HL-60/S4 treated with retinoic acid at 250 ng/mL for 4 days and 3 days (cell line): ENCODE measurements around the gene BMF.

Experiments
- in situ Hi-C: fragments of 300-500 bp; cut with MboI; formaldehyde crosslinking; loops from 2 replicates; pipeline ENCODE4 v1.7.0; 2022; ENCODE audit warnings: low sequenced_read_pairs

BMF gene

DNA sequence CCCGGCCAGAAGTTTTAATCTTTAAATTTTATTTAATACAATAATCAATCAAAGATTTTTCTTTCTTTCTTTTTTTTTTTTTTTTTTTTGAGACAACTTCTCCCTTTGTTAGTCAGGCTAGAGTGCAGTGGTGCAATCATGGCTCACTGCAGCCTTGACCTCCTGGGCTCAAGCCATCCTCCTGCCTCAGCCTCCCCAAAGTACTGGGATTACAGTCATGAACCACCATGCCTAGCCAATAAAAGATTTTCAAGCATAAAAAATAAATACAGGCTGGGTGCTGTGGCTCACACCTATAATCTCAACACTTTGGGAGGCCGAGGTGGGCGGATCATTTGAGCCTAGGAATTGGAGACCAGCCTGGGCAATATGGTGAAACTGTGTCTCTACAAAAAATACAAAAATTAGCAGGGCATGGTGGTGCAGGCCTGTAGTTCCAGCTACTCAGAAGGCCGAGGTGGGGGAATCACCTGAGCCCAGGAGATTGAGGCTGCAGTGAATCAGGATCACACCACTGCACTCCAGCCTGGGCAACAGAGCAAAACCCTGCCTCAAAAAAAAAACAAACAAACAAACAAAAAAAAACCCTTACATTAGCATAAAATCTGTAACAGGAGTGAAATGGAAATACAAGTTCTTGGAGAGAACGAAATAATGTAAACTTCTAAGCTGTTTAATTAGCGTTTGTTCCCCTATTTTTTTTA is 40.6 kb downstream of the BMF start:
- in situ Hi-C loops = no loop called here

DNA sequence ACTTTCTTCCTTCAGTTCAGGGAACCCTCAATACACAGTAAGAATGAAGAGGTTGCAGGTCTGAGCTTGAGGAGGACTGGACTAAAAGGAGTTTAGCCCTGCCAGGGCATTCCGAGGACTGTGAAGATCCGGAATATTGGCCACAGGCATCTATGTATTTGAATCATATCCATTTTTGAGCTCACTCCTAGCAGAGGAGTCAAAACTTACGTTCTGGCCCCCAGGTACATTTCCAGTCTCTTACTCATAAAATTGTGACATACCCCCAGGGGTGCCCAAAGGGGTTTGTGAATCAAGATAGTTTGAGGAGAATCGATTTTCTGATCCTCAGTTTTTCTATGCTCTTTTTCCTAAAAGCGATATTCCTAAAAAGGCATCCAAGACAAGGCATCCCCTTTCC is 42.1 kb downstream of the BMF start:
- in situ Hi-C loops = no loop called here

- in situ Hi-C loops = no loop called here
These were observed 43.5 kb downstream of the BMF start for GRCh38 chr15:40065166-40065565.

- in situ Hi-C loops = no loop called here
These were observed 44.3 kb downstream of the BMF start for GRCh38 chr15:40064231-40064894.

- in situ Hi-C loops = no loop called here
These were observed 45.1 kb downstream of the BMF start for GRCh38 chr15:40063563-40064011.

DNA sequence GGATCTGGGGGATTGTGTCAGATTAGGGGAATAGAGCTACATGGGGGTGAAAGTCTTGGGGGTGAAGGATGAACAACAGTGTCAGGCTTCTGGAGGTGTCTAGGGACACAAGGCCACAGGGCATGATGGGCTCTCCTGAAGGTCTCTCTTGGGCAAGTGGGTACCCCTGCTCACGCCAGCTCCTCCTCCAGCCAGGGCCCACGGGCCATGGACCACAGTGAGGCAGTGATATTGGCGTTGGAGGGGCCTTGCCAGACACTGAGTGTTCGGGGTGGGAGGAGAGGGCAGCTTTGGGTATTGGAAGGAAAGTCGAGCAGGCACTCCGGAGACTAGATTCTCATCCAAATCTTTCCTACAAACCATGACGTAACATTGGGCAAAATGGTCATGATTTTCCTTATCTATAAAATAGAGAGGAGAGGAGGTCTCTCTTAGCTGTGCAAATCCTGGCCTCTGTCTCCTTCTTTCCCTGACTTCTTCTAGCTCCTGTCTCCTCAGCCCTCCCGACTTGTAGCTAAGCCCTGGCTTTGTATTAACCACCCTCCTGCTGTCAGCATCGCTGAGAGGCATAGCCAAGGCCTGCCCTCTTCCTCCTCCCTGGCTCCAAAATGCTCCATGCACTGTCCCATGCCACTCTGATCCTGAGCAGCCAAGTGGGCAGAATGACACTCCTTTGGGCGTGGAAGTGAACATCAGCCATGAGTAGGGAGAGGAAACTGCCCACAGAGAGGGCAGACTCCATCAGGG is 45.7 kb downstream of the BMF start:
- in situ Hi-C loops = no loop called here

- in situ Hi-C loops = no loop called here
These were observed 47.3 kb downstream of the BMF start for GRCh38 chr15:40061212-40061901.

GRCh38 chr15:40060236-40060961 is 48.3 kb downstream of the BMF start:
- in situ Hi-C loops = no loop called here

- in situ Hi-C loops = no loop called here
These were observed 48.9 kb downstream of the BMF start for GRCh38 chr15:40059821-40060220.

- in situ Hi-C loops = no loop called here
These were observed 50.1 kb downstream of the BMF start for GRCh38 chr15:40058476-40059140.

GRCh38 chr15:40055576-40056293 is 52.9 kb downstream of the BMF start:
- in situ Hi-C loops = no loop called here

- in situ Hi-C loops = no loop called here
These were observed 53.7 kb downstream of the BMF start for GRCh38 chr15:40054855-40055575.

DNA sequence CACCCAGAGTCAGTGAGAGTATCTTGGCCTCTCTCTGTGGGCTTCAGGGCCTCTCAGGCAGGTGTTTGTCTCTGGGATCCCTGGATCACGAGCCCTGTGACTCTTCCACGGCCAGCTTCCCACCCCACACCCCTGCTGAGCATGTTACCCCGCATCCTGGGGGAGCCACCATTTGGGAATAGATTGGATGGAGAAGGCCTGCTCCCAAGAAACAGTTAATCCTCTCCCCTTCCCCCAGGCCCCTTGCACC is 54.1 kb downstream of the BMF start:
- in situ Hi-C loops = no loop called here

DNA sequence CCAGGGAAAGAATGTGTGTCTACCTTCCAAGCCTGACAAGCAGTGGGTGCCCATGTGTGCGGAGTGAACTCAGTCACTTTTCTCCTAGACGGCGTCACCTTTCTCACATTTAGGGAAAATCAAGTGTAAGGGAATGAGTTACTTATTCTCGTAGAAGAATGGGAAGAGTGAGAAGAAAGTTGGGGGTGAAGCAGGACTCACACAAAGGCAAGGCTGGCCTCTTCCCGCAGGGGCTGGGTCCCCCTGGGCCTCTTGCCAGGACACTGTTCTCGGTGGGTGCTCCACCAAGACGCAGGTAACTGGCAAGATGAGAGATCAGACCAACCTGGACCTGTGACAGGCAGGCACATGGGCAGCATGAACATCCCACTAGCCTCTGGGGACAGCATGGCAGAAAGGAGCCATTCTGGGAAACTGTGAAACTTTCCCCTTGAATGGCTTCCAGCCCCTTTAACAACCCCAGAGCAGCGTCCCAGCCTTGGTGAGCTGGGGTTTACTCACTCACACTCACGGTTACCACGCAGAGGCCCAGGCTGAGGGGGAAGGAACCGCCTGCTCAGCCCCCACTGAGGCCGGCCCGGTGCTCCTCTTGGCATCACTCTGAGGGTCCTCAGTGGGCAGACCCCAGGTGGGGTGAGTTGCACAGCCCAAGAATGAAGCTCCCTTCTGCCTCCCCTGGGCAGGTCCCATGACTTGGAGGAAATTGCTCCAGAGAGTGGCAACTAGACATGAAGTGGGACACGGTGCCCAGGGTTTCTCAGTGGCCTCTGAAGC is 54.7 kb downstream of the BMF start:
- in situ Hi-C loops = no loop called here

GRCh38 chr15:40053079-40053830 is 55.4 kb downstream of the BMF start:
- in situ Hi-C loops = no loop called here

GRCh38 chr15:40052604-40053003 is 56.1 kb downstream of the BMF start:
- in situ Hi-C loops = no loop called here

GRCh38 chr15:40051616-40052415 is 56.9 kb downstream of the BMF start:
- in situ Hi-C loops = no loop called here
